Astrocyte (in vitro differentiated cells and primary cell): ENCODE results near the gene ZNF764. TPM values are rescaled to one million over a fixed set of nuclear protein-coding genes. Genes with fewer than 3 reads are reported as not detected.

Experiments
- DNase-seq: peaks from one replicate; pipeline ENCODE4 v3.0.0-alpha.2; 2010; ENCODE audit warnings: low read depth
- FAIRE-seq: peaks from 2 replicates; lab custom pipeline; 2011; peaks lifted over from hg19 to GRCh38; lab: Jason Lieb, UNC
- H2AFZ ChIP-seq: 2 replicates; pipeline ENCODE4 v1.6.0; 2012; ENCODE audit warnings: low read depth, low read length, inconsistent platforms
- H3K27ac ChIP-seq: 2 replicates; pipeline ENCODE4 v1.5.1; 2011; ENCODE audit warnings: low read depth, low read length, inconsistent platforms
- H3K27me3 ChIP-seq: 2 replicates; pipeline ENCODE4 v1.6.0; 2011; ENCODE audit warnings: low read length, inconsistent platforms; ENCODE audit not compliant: insufficient read depth
- H3K36me3 ChIP-seq: 2 replicates; pipeline ENCODE4 v1.5.1; 2011; ENCODE audit warnings: low read length, inconsistent platforms; ENCODE audit not compliant: insufficient read depth
- H3K4me1 ChIP-seq: 2 replicates; pipeline ENCODE4 v1.5.1; 2011; ENCODE audit warnings: low read length, inconsistent platforms; ENCODE audit not compliant: insufficient read depth
- H3K4me2 ChIP-seq: 2 replicates; pipeline ENCODE4 v1.6.0; 2012; ENCODE audit warnings: low read length, inconsistent platforms
- H3K4me3 ChIP-seq: 2 replicates; pipeline ENCODE4 v1.5.1; 2011; ENCODE audit warnings: low read depth, mild to moderate bottlenecking, low read length, inconsistent platforms; ENCODE audit not compliant: insufficient read depth
- H3K79me2 ChIP-seq: 2 replicates; pipeline ENCODE4 v1.6.0; 2012; ENCODE audit warnings: mild to moderate bottlenecking, low read length, inconsistent platforms; ENCODE audit not compliant: insufficient read depth
- H3K9ac ChIP-seq: 2 replicates; pipeline ENCODE4 v1.6.0; 2012; ENCODE audit warnings: mild to moderate bottlenecking, low read length, inconsistent platforms
- H3K9me3 ChIP-seq: 2 replicates; pipeline ENCODE4 v1.5.1; 2012; ENCODE audit warnings: low read depth, mild to moderate bottlenecking, low read length, inconsistent platforms; ENCODE audit not compliant: insufficient read depth
- H4K20me1 ChIP-seq: 2 replicates; pipeline ENCODE4 v1.6.0; 2012; ENCODE audit warnings: low read length, inconsistent platforms; ENCODE audit not compliant: insufficient read depth
- H3K27ac Mint-ChIP-seq: one replicate; pipeline ENCODE4 v1.8.0; 2021; ENCODE audit warnings: mild to moderate bottlenecking, mixed read lengths; ENCODE audit not compliant: unreplicated experiment
- H3K27me3 Mint-ChIP-seq: one replicate; pipeline ENCODE4 v1.8.0; 2021; ENCODE audit warnings: low read depth, mixed read lengths; ENCODE audit not compliant: unreplicated experiment
- H3K36me3 Mint-ChIP-seq: one replicate; pipeline ENCODE4 v1.8.0; 2021; ENCODE audit warnings: low read depth, mixed read lengths; ENCODE audit not compliant: unreplicated experiment
- H3K4me1 Mint-ChIP-seq: one replicate; pipeline ENCODE4 v1.8.0; 2021; ENCODE audit warnings: low read depth, mixed read lengths; ENCODE audit not compliant: unreplicated experiment
- H3K4me3 Mint-ChIP-seq: one replicate; pipeline ENCODE4 v1.8.0; 2021; ENCODE audit warnings: mild to moderate bottlenecking, moderate library complexity, mixed read lengths; ENCODE audit not compliant: unreplicated experiment
- H3K9me3 Mint-ChIP-seq: one replicate; pipeline ENCODE4 v1.8.0; 2021; ENCODE audit warnings: mild to moderate bottlenecking, mixed read lengths; ENCODE audit not compliant: unreplicated experiment
- EZH2 ChIP-seq: IDR thresholded peaks from 2 replicates; pipeline ENCODE4 v1.6.1; 2012; ENCODE audit warnings: mild to moderate bottlenecking, low read length, inconsistent platforms; ENCODE audit not compliant: insufficient read depth
- total RNA-seq: library from RNA; stranded (reverse); gene quantifications from 2 replicates; pipeline ENCODE4 v1.2.1, GENCODE V29; 2021
- TF ChIP-seq, protein P1 (sequence below): IDR thresholded peaks from 2 replicates; pipeline ENCODE4 v1.5.1; 2011; ENCODE audit warnings: low read depth, mild to moderate bottlenecking, inconsistent platforms, low read length, moderate library complexity; ENCODE audit not compliant: insufficient read depth

The ZNF764 gene
- total RNA-seq, 1 donor from 2014 or later: 8.5 TPM

DNA sequence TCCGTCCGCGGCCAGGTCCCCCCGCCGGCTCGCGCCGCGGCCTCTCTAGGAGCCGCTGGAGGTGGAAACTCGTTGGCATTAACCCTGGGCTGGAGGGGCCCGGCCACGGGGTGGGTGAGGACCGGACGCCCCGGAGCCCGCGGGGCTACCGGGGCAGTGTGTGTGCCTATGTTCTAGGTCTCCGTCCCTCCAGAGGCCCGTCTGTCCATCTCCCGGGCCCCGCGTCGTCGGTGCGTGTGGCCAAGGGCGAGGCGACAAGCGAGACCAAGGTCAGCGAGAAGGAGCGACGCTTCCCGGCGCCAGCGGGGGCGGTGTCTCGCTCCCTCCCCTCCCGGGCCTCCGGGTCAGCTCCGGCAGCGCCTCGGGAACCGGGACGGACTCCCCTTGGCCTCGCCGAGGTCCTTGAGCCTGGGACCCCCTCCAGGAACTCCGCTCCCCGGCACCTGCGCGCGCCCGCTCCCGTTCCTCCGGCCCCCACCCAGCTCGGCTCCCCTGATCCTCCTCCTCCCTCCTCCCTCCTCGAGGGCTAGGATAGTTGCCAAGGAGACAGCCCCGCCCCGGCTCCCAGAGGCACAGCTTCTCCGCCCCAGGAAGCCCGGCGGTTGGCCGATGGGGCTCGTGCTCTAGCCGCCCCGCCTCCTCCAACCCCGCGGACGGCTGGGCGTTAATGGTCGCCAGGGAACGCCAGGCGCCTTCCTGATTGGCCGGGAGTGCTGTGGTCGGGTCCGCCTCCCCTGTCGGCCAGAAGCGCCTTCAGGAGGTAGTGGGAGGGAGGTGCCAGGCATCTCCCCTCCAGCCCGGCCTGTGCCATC, 31.1 kb downstream of the ZNF764 start:
- peak overlapping the region; percentile 92 for H3K27ac ChIP-seq
- Mint-ChIP-seq H3K27ac (no peak overlapping the region), H3K4me3 (peak overlapping the region; percentile 80), H3K4me1 (peaks cover 4% of the 10 kb centered on the region), H3K27me3 (no peaks in the 10 kb centered on the region), H3K9me3 (no peaks in the 10 kb centered on the region), H3K36me3 (no peaks in the 10 kb centered on the region)
- no peaks in the 10 kb centered on the region for H4K20me1 ChIP-seq
- peak overlapping the region; percentile 92 for H2AFZ ChIP-seq
- H3K9ac ChIP-seq: peak overlapping the region; percentile 90
- peak overlapping the region; percentile 99 for H3K4me2 ChIP-seq
- H3K9me3 ChIP-seq: no peaks in the 10 kb centered on the region
- TF ChIP-seq EZH2: no peak
- TF ChIP-seq, protein P1, sequence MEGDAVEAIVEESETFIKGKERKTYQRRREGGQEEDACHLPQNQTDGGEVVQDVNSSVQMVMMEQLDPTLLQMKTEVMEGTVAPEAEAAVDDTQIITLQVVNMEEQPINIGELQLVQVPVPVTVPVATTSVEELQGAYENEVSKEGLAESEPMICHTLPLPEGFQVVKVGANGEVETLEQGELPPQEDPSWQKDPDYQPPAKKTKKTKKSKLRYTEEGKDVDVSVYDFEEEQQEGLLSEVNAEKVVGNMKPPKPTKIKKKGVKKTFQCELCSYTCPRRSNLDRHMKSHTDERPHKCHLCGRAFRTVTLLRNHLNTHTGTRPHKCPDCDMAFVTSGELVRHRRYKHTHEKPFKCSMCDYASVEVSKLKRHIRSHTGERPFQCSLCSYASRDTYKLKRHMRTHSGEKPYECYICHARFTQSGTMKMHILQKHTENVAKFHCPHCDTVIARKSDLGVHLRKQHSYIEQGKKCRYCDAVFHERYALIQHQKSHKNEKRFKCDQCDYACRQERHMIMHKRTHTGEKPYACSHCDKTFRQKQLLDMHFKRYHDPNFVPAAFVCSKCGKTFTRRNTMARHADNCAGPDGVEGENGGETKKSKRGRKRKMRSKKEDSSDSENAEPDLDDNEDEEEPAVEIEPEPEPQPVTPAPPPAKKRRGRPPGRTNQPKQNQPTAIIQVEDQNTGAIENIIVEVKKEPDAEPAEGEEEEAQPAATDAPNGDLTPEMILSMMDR: no peak
- peaks cover 5% of the 10 kb centered on the region for H3K4me1 ChIP-seq
- no peaks in the 10 kb centered on the region for H3K36me3 ChIP-seq
- H3K79me2 ChIP-seq: peaks cover 6% of the 10 kb centered on the region
- H3K4me3 ChIP-seq: peak overlapping the region; percentile 84
- FAIRE-seq: no peak
- peak; percentile 91 for DNase-seq
- H3K27me3 ChIP-seq: no peaks in the 10 kb centered on the region

DNA sequence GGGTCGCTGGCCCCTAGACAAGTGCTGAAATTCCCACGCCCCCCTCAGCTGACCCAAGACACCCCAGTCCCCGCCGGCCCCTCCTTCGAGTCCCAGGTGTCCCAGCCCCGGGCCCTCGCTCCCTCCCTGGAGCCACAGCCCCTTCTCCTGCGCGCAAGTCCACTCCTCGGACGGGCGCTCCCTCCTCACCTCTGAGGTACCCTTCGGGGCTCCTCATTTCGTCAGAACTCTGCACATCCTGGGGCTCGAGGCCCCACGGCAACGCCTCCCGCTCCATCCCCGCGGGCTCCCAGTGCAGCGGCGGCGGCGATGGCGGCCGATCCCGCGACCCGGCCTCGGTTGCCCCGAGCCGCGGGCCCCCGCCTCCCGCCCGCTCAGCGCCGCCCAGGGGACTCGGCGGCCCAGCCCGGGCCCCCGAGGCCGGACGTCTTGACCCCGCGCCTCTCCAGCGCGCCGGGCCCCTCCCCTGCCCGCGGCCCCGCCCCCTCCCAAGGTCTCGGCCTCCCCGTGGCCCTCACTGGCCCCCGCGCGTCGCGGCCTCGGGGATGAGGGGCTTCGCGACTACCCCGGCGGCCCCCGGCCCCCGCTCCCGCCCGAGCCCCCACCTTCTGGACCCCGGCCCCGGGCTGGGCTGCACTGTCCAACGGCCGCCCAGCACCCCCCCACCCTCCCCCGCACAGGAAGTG, 31.9 kb downstream of the ZNF764 start, which contains the start of gene ZNF768:
Gene ZNF768 (minus strand): TSS at position 430 of the 686 bp plus-strand sequence. CDS start 153 bp downstream, at position 277.
- Histone ChIP-seq H3K4me3 (peak within 1 kb of the TSS; percentile 84), H3K27me3 (no peaks in the 10 kb centered on the region), H4K20me1 (no peaks in the 10 kb centered on the region), H3K4me1 (peaks cover 5% of the 10 kb centered on the region), H3K36me3 (no peaks in the 10 kb centered on the region), H2AFZ (peak within 1 kb of the TSS; percentile 92), H3K9ac (peak within 1 kb of the TSS; percentile 90), H3K4me2 (peak within 1 kb of the TSS; percentile 99), H3K9me3 (no peaks in the 10 kb centered on the region), H3K27ac (peak within 1 kb of the TSS; percentile 92), H3K79me2 (peaks cover 6% of the 10 kb centered on the region)
- H3K27me3 Mint-ChIP-seq: no peaks in the 10 kb centered on the region
- FAIRE-seq (no peak), DNase-seq (no peak)
- no peaks in the 10 kb centered on the region for H3K36me3 Mint-ChIP-seq
- no peaks in the 10 kb centered on the region for H3K9me3 Mint-ChIP-seq
- peak within 1 kb of the TSS; percentile 92 for H3K4me3 Mint-ChIP-seq
- H3K4me1 Mint-ChIP-seq: peaks cover 4% of the 10 kb centered on the region
- H3K27ac Mint-ChIP-seq: no peak within 1 kb of the TSS
- no peak for TF ChIP-seq EZH2
- TF ChIP-seq, protein P1: no peak
